ENCODE results near the gene COL11A2. TPM values are rescaled to one million over a fixed set of nuclear protein-coding genes. Genes with fewer than 3 reads are reported as not detected.
A peak's percentile ranks its signal among the peaks of the same experiment; 100 is the strongest.

COL11A2 gene
- total RNA-seq, 1 experiment from 2014 or later: 3.7 TPM

GRCh38 chr6:33200219-33201146 lies 8.2 kb upstream of the COL11A2 start, which contains the start of the genes RXRB and SLC39A7 (continued):
- TF ChIP-seq, protein P1, sequence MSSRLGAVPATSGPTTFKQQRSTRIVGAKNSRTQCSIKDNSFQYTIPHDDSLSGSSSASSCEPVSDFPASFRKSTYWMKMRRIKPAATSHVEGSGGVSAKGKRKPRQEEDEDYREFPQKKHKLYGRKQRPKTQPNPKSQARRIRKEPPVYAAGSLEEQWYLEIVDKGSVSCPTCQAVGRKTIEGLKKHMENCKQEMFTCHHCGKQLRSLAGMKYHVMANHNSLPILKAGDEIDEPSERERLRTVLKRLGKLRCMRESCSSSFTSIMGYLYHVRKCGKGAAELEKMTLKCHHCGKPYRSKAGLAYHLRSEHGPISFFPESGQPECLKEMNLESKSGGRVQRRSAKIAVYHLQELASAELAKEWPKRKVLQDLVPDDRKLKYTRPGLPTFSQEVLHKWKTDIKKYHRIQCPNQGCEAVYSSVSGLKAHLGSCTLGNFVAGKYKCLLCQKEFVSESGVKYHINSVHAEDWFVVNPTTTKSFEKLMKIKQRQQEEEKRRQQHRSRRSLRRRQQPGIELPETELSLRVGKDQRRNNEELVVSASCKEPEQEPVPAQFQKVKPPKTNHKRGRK (CRISPR knock-in tag; IDR thresholded peaks at IDR 0.05; ENCODE audit: borderline replicate concordance): no peak
- TF ChIP-seq KAT7 (CRISPR knock-in tag; IDR thresholded peaks at IDR 0.05; ENCODE audit: borderline replicate concordance) (peak; percentile 72; the same call in 1 of the 2 replicates), ZNF671 (CRISPR knock-in tag; IDR thresholded peaks at IDR 0.05) (no peak), FOXP1 (CRISPR knock-in tag; IDR thresholded peaks at IDR 0.05; ENCODE audit: borderline replicate concordance) (peak; percentile 97), CREB1 (CRISPR knock-in tag; IDR thresholded peaks at IDR 0.05) (peak; percentile 9; the same call in 1 of the 2 replicates), ZBTB21 (CRISPR knock-in tag; IDR thresholded peaks at IDR 0.05; ENCODE audit: borderline replicate concordance) (no peak), ZNF263 (CRISPR knock-in tag; IDR thresholded peaks at IDR 0.05; ENCODE audit: low read depth) (no peak), JAZF1 (CRISPR knock-in tag; IDR thresholded peaks at IDR 0.05) (no peak), E2F4 (CRISPR knock-in tag; IDR thresholded peaks at IDR 0.05; ENCODE audit: borderline replicate concordance, low read depth) (no peak), ATF2 (CRISPR knock-in tag; IDR thresholded peaks at IDR 0.05; ENCODE audit: borderline replicate concordance, low read depth) (0 out of 2 replicates have a peak, but pooled peaks have one; percentile 25), ZNF219 (CRISPR knock-in tag; IDR thresholded peaks at IDR 0.05; ENCODE audit: borderline replicate concordance) (peak; percentile 85; the same call in 1 of the 2 replicates), AFF4 (CRISPR knock-in tag; IDR thresholded peaks at IDR 0.05; ENCODE audit: borderline replicate concordance) (no peak), EMX1 (CRISPR knock-in tag; IDR thresholded peaks at IDR 0.05) (no peak)
- TF ChIP-seq, protein P2, sequence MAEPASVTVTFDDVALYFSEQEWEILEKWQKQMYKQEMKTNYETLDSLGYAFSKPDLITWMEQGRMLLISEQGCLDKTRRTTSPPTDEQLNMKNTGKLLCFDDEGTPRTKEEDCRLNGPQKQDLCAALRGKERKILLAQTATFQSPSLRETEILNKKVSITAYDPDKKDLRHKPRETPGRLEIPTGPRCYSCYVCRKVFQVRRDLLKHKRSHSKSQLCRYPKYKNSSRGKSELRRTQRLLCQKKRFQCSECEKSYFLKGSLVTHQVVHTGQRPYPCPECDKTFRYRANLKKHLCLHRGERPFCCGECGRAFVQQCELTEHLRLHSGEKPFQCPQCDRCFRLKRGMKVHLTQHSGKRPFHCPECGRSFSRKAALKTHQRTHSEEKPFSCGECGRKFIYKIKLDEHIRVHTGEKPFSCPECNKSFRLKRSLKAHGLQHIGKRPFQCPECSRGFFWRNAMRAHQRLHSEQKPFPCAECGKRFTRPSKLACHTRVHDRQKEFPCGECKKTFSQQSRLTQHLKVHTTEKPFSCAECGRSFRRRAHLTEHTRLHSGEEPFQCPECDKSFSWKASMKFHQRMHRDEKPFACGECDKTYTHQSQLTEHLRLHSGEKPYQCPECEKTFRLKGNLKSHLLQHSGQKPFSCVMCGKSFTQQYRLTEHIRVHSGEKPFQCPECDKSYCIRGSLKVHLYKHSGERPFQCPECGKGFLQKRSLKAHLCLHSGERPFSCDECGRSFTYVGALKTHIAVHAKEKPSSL (CRISPR knock-in tag; conservative IDR thresholded peaks at IDR 0.05): no peak
- TF ChIP-seq, protein P3, sequence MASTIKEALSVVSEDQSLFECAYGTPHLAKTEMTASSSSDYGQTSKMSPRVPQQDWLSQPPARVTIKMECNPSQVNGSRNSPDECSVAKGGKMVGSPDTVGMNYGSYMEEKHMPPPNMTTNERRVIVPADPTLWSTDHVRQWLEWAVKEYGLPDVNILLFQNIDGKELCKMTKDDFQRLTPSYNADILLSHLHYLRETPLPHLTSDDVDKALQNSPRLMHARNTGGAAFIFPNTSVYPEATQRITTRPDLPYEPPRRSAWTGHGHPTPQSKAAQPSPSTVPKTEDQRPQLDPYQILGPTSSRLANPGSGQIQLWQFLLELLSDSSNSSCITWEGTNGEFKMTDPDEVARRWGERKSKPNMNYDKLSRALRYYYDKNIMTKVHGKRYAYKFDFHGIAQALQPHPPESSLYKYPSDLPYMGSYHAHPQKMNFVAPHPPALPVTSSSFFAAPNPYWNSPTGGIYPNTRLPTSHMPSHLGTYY (CRISPR knock-in tag; IDR thresholded peaks at IDR 0.05): no peak
- TF ChIP-seq, protein P4, sequence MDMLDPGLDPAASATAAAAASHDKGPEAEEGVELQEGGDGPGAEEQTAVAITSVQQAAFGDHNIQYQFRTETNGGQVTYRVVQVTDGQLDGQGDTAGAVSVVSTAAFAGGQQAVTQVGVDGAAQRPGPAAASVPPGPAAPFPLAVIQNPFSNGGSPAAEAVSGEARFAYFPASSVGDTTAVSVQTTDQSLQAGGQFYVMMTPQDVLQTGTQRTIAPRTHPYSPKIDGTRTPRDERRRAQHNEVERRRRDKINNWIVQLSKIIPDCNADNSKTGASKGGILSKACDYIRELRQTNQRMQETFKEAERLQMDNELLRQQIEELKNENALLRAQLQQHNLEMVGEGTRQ (CRISPR knock-in tag; IDR thresholded peaks at IDR 0.05): no peak
- TF ChIP-seq, protein P5, sequence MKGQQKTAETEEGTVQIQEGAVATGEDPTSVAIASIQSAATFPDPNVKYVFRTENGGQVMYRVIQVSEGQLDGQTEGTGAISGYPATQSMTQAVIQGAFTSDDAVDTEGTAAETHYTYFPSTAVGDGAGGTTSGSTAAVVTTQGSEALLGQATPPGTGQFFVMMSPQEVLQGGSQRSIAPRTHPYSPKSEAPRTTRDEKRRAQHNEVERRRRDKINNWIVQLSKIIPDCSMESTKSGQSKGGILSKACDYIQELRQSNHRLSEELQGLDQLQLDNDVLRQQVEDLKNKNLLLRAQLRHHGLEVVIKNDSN (CRISPR knock-in tag; IDR thresholded peaks at IDR 0.05): no peak
